ENCODE measurements around the gene C10orf88.
"Not testable (repeated sequence)": the region's sequence is repeated elsewhere in the genome, so short reads cannot be mapped to it uniquely, and the experiment has no call there.

Gene C10orf88

DNA sequence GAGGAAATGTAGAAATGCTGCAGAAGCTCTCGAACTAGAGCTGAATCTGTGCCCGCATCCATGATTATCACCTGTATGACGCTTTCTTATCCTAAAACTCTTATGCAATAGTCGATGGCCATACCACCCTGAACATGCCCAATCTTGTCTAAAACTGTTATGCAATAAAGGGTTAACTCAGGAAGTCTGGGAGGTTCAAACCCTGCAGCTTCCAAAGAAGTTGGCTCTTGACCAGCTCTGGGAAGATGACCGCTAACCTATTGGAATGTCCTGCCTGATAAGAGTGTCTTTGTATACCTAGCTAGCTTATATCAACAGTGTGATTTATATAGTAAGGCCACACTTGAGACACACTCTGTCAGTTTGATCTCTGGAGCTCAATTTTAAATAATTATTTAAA, 3.4 kb upstream of the C10orf88 start:
- DNase-seq (ENCODE audit: low spot score): no peak

DNA sequence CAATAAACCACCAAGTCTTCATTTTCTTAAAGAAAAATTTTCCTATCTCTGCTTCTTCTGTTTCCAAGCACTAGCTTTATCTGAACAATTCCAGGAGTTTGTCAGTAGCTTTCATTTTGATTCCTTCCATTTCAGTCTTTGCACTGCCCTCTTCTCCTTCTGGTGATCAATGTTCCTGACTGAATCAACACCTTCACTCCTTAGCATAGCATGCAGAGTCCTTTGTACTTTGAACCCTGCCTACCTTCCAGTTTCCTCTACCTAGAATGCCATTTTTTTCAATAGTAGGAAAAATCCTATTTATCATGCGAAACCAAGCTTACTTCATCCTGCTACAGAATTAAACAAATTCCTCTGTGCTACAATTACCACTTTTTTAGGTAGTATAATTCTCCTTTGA, 1.9 kb upstream of the C10orf88 start:
- no peak for DNase-seq (ENCODE audit: low spot score)

DNA sequence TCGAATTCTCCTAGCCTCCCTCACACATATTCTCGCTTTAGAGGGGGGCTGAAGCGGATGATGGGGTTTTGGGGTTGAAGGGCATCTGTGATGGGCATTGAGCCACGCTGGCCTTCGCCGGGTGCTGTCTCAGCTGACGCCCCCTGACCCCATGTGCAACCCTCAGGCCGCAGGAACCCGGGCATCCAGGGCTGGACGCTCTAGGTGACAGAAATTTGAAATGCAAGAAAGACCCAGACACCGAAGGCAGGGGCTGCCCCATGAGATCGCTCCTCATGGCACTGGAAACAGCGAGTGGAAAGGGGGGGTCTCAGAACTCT, 664 bp upstream of the C10orf88 start:
- no peak for DNase-seq (ENCODE audit: low spot score)

DNA sequence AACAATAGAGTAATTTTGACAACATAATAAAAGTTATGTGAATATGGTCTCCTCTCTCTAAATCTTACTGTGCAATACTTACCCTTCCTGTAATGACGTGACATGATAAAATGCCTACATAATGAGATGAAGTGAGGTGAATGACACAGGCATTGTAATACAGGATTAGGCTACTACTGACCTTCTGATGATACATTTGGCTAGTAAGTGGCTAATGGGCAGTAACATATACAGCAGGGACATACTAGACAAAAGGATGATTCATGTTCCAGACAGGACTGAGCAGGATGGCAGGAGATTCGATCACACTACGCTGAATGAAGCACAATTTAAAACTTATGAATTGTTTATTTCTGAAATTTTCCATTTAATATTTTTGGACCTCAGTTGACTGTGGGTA, 4.7 kb downstream of the C10orf88 start:
- no peak for DNase-seq (ENCODE audit: low spot score)

DNA sequence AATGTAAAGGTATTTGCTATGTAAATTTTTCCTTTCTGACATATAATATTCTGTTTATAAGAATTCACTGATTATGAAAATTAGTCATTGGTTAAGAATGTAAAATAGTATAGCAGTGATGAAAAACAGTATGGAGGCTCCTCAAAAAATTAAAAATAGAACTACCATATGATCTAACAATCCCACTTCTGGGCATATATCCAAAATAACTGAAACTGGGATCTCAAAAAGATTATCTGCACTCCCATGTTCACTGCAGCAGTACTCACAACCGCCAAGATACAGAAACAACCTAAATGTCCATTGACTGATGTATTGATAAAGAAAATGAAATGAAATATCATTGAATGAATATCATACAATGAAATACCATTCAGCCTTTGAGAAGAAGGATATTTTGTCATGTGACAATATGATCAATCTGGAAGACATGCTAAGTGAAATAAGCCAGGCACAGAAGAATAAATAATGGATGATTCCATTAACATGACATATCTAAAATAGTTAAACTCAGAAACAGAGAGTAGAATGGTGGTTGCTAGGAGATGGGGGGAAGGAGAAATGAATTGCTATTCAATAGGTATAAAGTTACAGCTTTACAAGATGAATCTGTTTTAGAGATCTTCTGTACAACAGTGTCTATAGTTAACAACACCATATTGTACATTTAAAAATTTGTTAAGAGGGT, 14.0 kb downstream of the C10orf88 start:
- no peak for DNase-seq (ENCODE audit: low spot score)

DNA sequence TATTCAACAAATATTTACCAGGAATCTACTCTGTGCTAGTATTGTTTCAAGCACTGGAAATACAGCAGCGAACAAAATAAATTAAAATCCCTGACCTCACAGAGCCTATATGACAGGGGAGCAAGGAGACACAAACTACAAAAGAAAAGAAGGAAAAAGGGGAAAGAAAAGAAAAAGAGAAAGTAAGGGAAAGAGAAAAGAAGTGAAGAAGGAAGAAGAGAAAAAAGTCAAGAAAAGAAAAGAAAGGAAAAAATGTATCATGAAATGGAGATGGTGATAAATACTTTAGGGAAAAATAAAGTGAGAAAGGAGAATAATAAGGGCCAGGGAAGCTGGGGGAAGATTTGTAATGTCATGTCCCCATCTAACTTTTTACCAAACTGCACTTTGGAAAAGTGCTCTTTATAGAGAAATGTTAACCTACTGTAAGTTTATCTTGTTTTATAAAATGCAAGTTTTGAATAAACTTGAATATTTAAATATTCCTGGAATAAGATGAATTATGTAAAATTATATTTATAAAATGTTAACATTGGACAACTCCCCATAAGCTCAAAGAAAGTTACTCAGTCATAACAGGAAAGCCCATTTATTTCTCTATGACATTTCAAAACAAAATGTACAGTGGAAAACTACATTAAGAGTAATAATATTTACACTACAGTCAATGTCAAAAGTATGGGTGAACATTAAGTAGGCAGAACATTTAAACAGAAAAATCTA, 14.7 kb downstream of the C10orf88 start:
- DNase-seq (ENCODE audit: low spot score): no peak

DNA sequence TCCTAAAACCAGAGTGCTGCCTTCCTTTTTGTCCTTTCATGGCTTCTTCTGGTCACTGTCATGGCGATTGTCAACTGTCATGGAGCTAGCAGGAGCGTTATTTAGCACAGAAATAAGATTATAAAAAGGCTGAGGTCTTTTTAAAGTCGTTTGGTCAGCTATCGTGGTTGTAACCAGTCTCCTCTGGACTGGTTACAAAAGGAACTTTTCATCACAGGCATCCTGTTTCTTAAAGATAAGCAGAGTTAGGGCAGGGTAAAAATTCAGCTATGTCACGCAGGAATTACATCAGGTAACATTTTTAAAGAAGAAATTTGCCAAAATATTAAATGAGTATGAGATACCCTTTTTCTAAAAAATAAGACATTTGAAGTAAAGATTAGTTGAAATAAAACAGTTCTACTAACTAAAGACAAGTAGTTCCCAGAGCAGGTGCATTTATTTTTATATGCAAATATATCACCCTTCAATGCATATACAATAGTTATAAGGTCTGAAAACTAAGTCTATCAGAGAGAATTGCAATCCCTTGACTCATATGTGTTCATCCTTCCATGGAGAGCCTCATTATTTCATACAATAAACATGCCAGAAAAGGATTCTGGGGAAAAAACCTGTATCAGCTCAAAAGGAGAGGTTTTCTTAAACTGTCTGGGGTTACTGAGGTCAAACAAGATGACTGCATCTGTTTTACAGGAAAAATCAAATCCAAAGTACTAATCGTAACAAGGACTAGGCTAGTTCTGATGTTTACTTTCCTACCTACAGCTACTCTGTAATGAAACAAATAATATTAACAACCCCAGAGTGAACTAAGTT, 22.7 kb downstream of the C10orf88 start:
- DNase-seq (ENCODE audit: low spot score): no peak

DNA sequence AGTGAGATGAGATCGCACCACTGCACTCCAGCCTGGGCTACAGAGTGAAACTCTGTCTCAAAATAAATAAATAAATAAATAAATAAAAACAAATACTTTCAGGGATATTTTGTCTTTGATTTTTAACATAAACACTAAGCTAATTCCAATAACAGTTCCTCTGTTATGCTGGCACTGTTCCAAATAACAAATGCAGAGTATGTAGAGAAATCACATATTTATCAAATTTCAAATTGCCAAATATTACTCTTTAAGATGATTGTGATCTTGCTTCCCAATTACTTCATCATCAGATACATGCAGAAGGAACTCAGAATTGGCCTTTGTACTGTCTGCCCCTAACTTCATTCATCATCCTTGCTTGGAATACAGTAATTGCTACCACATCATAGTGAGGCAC, 23.9 kb downstream of the C10orf88 start:
- DNase-seq (ENCODE audit: low spot score): no peak

DNA sequence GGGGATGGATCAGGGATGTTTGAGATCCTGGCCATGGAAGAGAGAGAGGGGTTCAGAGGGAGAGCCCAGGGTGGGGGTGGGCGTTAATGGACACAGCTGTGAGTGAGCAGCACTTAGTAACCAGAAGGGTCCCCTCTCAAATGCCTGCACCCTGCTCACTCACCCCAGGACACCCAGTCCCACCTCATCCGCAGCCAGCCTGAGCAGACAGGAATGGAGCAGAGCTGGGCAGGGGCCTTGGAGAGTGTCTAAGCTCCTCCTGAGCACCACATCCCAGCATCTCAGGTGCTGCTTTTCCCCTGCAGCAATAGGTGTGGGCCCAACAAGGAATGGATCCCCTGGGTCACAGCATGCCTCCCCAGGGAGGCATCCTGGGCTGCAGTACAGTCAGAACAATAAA, 38.3 kb downstream of the C10orf88 start:
- no peak for DNase-seq (ENCODE audit: low spot score)

DNA sequence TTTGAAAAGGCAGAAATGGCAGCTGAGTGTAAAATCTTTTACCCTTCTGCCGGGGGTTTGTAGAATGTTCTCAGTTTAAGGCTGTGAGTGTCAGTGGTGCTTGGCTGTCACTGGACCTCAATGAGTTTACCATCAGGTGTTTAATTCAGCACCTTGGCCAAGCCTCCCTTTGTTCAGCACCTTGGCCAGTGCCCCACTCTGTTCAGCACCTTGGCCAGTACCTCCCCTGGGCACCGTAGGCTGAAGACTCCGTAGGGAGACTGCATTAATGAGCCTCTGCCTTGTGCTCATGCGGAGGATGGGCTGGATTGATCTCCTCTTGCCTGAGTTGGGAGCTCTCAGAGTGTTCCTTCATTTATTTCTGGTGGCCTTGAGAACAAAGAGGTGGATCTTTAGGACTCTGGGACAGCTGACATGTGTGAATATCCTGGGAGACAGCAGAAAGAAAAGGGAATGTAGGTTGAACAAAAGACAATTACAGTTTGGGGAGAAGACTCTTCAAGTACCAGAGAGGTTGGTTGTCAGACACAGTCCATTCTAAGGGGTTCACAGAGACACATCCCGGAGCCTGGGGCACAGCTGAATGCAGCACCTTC, 42.0 kb downstream of the C10orf88 start:
- peak; percentile 3 for DNase-seq (ENCODE audit: low spot score)

DNA sequence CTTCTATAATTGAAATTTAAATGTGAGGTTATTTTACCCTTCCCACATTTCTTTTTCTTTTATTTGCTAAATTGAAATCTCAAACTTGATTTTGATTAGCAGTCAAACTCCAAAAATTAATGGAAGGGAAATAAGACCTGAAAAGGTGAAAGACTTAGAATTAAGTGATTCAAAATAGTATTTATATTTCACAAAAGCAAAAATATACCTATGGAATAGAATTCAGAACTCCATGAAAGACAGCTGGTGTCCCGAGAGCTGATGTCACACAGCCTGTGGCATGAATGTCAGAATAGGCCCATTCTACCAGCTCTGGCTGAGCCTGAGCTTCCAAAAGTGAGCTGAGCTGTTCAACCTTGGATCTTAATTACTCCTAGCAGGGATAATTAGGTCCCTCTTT, 43.7 kb downstream of the C10orf88 start, which contains the start of gene FAM24A:
FAM24A (plus strand) TSS at position 301 of the 400 bp plus-strand sequence. CDS start 1,025 bp downstream, outside the sequence.
- no peak for DNase-seq (ENCODE audit: low spot score)

DNA sequence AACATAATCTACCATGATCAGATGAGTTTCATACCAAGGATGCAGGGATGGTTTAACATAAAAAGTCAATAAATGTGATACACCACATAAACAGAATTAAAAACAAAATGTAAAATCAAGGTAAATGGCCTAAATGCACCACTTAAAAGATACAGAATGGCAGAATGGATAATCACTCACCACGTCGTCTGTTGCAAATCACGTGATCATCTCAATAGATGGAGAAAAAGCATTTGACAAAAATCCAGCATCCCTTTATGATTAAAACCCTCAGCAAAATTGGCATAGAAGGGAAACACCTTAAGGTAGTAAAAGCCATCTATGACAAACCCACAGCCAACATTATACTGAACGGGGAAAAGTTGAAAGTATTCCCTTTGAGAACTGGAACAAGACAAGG, 50.2 kb downstream of the C10orf88 start:
- not testable (repeated sequence) for DNase-seq (ENCODE audit: low spot score)

DNA sequence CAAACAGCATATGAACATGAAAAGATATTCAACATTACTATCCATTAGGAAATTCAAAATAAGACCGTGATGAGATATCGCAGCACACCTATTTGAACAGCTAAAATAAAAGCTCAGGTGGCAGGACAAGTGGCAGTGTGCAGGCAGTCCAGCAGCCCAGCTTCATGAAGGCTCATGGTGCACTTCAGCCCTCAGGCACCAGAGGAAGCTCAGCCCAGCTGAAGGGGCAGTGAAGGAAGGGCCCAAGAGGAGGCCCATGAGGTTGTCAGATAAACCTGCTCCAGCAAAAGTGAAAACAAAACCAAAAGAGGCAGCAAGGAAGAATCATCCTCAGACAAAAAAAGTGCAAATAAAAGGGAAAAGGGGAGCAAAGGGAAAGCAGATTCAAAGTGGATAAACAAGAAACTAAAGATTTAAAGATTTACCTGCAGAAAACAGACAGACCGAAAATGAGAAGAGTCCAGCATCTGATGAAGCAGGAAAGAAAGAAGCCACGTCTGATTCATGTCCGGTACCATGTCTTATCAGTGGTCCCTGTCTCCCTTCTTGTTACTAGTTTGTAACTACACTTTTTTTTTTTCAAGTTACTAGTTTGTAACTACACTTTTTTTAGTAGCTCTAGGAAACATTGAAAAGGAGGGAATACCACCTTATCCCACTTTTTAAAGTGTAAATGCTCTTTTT, 59.6 kb downstream of the C10orf88 start:
- no peak for DNase-seq (ENCODE audit: low spot score)

DNA sequence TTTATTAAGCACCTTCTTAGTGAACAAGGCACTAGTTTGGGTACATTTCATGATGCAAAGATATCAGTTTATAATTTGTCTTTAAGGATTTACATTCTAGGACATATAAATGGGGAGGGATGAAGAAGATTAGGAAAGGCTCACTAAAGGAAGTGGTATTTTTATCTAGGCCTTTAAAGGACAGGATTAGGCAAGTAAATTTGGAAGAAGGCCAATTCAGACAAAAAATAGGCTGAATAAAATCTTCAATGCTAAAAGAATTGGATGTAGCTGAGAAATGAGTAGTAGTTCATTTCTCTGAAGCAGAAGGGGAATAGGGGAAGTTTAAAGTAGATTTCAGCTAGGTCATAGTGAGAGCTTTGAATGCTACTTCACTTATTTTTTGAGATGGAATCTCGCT, 69.9 kb downstream of the C10orf88 start:
- DNase-seq (ENCODE audit: low spot score): no peak

DNA sequence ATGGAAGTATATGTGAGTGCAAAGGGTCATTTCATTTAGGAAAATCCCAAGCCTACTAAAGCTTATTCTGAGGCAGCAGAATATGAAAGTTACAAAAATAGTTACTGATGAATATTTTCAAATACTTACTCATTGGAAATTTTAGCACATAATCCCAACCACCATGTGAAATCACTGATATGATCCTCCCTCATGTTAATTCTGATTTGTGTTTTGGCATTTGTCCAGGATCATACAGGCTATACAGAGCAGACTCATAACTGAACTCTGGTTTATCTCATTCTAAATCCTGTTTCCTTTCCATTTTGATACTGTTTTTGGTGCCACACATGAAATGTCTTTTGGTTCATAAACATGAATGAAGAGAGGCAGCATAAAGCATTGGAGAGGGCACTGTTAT, 71.3 kb downstream of the C10orf88 start:
- no peak for DNase-seq (ENCODE audit: low spot score)

Measured in cerebellar cortex (tissue), 1 donor.